Measurements from ENCODE around the gene TRAPPC2B.

- TF ChIP-seq EZH2phosphoT487 (IDR thresholded peaks at IDR 0.05; ENCODE audit: insufficient read depth, low read depth) (no peak), EZH2 (IDR thresholded peaks at IDR 0.05; ENCODE audit: insufficient read depth, poor library complexity, severe bottlenecking) (no peak)
These were observed 45.8 kb upstream of the TRAPPC2B start for GRCh38 chr19:57317503-57317902.
